ENCODE data around the gene TMCC3.
"Not testable (repeated sequence)": the region's sequence is repeated elsewhere in the genome, so short reads cannot be mapped to it uniquely, and the experiment has no call there.

Gene TMCC3

DNA sequence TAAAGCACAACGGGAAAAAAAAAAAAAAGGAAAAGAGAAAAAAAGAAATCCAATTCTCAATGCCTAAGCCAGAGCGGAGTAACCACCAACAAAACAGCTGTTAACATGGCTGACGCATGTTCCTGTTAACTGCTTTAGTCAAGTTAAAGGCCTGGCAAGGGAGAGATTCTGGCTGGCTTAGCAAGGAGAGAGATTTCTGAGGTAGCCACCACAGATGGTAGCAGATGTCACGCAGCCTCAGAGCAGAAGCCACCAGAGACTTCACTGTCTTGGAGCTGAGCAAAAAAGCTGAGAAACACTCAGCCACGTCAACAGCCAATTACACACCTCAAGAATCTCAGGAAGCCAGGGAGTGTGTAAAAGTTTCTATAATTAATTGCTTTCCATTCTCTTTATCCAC is 87.1 kb downstream of the TMCC3 start:
- DNase-seq = peak; percentile 47

DNA sequence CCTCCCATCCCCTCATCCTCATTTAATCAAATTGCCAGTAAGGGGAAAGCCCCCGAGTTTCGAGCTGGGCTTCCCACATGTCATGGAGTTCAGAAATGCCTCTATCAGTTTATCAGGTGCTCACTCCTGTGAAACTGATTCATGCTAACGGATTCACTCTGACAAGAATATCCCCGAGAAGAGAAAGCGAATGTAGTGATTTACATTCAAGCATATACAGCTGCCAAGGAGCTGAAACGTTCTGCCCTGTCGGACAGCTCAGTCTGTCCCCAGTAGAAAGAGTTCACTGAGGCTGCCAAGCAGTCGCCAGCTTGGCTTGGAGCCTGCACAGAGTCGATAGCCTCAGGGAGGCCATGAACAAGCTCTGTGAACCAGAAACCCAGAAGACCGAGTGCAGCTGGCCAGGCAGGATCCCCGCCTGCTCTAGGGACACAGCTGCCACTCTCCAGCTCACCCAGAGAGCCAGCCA is 88.4 kb downstream of the TMCC3 start:
- peak; percentile 53 for DNase-seq

DNA sequence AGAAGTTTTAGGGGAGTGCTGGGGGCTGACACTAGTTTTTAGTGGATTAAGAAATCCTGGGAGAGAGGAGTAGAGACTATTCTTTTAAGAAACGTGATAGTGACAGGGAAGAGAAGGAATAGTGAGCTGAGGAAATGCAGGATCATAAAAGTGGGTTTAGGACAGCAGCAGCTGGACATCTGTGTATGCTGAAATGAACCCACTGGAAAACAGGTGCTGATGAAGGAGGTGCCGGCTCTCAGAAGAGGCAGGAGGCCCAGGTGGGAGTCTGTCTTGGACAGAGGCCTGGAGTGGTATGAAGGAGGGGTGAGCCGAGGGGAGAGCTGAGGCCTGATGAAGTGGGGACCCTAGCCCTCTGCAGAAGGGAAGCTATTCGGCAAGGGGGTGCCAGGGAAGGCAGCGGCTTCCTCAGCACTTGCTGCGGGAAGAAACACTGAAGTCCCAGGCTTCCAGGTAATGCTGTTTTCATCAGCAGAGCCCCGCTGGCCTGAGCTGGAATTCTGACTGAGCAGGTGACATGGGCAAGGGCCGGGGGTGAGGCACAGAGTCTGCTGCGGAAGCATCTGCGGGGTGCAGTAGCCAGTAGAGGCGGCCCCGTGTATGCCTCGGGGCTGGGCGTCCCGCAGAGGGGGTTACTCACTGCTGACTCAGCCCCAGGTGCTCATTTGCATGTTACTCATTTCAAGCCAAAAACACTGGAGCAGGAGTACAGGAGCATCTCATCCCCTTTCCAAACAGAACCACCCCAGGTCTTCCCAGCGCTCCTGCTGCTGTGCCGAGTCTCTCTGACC is 89.7 kb downstream of the TMCC3 start:
- no peak for DNase-seq

DNA sequence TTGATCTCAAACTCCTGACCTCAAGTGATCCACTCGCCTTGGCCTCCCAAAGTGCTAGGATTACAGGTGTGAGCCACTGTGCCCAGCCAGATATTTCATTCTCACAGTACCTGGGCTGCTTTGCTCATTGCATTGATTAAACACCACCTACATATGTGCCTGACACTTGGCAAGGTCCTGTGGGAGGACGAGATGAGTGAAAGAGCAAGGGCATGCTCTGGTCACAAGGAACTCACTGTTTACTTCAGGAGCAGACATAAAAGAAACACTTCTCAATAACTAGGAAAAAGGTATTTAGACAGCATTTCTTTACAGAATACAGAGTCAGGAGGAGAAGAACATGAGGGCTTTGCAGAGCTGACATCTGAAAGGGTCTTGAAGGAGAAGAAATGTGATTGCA is 91.7 kb downstream of the TMCC3 start:
- no peak for DNase-seq

DNA sequence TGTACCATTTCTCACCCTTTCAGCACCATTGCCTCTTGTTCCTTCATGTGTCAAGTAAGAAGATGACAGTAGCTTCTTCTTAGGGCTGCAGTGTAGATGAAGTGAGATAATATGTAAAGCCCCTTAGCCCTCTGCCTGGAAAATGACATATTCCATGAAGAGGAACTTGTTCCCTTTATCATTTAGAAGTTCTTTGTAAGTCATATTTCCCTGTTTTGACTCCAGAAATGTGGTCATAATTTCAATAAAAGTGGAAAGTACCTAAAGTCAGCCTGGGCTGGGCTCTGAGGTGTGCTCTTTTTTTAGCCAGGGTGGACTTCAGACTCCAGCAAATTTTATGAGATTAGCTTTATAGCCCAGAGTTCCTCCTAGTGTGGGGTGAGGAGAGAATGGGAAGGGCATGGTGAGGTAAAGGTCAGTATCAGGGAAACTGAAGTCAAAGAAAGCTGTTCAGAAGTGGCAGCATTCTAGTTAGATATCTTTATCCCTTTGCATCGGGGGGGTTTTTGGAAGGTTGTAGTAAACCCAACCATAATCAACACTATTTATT is 92.5 kb downstream of the TMCC3 start:
- DNase-seq = no peak

DNA sequence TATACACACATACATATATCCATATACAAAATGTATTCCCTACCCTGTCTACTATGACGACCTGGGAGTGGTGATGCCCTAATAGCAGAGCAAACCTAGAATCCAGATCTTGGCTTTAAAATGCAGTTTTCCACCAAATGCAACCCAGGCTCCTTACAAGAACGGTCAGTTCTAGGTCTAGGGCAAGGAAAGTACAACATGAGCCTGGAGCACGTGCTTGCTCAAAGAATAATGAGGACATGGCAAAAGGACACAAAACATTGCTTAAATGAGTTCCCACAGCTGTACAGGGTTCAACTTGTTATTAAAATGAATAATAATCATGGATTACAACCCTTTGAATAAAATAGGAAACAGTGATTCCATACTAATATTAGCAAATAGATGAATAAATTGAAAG is 94.7 kb downstream of the TMCC3 start:
- no peak for DNase-seq

DNA sequence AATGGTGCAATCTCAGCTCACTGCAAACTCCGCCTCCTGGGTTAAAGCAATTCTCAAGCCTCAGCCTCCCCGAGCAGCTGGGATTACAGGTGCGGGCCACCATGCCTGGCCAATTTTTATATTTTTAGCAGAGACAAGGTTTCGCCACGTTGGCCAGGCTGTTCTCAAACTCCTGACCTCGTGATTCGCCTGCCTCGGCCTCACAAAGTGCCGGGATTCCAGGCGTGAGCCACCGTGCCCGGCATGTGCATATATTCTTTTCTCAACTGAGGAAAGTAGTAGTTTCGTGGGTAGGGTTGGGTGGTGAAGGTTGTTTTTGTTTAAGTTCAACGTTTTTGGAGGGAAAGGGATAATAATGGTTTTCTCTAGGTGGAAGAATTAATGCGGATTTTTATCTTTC is 96.5 kb downstream of the TMCC3 start:
- no peak for DNase-seq

DNA sequence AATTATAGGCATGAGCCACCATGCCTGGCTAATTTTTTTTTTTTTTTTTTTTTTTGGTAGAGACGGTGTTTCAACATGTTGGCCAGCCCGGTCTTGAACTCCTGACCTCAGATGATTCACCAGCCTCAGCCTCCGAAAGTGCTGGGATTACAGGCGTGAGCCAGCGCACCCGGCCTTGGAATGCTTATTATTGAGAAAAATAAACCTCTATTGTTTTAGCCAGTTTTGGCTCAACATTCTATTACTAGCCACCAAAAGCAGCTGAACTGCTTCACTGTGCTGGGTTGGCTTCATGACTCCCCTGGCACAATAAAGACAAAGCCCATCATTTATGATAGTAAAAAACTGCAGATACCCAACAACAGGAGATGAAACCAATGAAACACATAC is 97.2 kb downstream of the TMCC3 start:
- no peak for DNase-seq

DNA sequence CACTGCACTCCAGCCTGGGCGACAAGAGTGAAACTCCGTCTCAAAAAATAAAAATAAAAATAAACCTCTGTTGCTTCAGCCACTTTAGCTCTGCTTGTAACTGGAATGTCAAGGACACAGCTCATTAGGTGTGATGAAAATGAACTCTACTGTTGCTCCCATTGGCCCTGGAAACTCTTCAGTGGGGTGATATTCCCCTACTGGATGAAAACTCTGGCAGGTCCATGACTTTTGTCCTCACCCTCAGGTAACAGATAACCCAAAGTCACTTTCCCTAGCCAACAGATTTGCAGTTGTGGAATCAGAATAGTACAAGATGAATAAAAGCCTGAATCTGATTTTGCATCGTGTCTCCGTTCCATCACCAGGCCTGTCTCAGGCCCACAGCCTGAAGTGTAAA is 98.5 kb downstream of the TMCC3 start:
- no peak for DNase-seq

DNA sequence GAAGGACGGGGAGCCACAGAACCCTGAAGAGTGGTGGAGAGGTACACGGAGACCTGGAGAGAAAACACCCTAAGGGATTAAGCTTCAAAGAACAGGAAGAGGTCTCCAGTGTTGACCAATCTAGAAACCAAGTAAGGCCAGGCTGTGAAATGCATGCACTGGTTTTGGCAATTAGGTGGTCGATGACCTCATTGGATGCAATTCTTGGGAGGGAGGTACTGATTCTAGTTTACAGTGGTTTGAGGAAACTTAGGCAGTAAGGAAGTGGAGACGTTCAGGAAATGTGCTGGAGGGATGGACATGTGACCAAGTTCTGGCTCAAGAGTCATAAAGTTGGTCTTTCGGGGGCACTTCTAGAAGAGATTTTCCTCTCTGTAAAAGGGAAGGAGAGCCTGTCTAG is 99.4 kb downstream of the TMCC3 start:
- DNase-seq = no peak

DNA sequence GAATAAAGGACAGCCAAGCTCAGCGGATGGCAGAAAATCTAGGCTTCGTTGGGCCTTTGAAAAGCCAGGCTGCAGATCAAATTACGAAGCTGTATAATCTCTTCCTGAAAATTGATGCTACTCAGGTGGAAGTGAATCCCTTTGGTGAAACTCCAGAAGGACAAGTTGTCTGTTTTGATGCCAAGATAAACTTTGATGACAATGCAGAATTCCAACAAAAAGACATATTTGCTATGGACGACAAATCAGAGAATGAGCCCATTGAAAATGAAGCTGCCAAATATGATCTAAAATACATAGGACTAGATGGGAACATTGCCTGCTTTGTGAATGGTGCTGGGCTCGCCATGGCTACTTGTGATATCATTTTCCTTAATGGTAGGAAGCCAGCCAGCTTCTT is 101.5 kb downstream of the TMCC3 start:
- DNase-seq = not testable (repeated sequence)

DNA sequence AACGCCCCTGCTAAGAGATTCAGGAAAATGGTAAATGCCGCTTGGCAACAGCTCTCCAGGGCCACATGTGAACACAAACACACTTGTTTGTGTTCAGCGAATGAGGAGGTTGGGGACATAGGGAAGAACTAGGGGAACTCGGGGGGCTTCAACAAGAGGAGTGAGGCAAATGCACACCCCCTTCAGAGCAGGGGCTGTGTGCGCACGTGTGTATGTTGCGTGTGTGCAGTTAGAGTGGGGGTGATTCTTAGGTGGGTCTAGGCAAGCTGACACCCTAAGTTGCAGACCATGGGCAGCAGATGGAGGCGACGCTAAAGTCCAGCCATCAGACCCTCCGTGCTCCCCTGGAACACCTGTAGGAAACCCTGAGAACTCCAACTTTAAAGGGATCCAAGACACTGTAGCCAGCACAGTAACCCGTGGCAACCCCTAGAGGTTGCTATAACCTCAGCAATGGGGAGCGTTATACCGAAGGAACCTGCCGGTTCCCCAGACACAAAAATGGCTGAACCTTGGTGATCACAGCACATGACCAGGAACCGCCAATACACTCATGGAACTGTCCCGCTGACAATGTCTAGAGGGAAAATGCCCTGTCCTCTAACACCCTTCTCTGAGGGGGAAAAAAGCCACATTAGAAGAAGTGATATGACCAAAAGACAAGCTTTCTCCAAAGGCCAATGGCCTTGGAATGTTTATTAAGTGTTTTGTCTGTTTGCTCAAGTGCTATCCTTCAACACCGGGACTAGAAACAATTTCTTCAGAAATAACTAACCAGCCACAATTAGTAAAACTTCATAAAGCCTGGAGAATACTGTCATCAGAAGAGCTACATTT is 104.2 kb downstream of the TMCC3 start:
- peak; percentile 49 for DNase-seq

DNA sequence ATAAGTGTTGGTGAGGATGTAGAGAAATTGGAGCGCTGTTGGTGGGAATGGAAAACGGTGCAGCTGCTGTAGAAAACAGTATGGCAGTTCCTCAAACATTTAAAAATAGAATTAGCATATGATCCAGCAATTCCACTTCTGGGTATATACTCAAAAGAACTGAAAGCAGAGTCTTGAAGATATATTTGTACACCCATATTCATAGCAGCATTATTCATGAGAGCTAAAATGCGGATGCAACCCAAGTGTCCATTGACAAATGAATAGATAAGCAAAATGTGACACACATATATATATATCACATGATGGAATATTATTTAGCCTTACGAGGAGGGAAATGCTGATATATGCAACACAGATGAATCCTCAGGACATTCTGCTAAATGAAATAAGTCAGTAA is 106.0 kb downstream of the TMCC3 start:
- DNase-seq = no peak

DNA sequence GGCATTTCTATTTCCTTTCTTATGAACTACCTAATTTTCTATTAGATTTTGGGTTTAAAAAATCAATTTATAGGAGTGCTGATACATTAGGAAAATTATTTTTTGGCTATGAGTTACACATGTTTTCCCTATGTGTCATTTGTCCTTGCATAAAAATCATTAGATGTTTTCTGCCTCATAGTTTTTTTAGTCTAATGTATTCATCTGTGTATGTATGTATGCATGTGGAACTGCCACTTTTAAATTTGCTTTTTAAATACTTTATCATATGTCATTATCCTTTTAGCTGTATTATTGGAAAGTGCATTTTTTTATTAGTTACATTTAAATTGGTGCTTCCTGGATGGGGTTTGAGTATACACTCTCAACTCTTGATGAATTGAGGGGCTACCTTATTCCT is 112.0 kb downstream of the TMCC3 start:
- DNase-seq = no peak

DNA sequence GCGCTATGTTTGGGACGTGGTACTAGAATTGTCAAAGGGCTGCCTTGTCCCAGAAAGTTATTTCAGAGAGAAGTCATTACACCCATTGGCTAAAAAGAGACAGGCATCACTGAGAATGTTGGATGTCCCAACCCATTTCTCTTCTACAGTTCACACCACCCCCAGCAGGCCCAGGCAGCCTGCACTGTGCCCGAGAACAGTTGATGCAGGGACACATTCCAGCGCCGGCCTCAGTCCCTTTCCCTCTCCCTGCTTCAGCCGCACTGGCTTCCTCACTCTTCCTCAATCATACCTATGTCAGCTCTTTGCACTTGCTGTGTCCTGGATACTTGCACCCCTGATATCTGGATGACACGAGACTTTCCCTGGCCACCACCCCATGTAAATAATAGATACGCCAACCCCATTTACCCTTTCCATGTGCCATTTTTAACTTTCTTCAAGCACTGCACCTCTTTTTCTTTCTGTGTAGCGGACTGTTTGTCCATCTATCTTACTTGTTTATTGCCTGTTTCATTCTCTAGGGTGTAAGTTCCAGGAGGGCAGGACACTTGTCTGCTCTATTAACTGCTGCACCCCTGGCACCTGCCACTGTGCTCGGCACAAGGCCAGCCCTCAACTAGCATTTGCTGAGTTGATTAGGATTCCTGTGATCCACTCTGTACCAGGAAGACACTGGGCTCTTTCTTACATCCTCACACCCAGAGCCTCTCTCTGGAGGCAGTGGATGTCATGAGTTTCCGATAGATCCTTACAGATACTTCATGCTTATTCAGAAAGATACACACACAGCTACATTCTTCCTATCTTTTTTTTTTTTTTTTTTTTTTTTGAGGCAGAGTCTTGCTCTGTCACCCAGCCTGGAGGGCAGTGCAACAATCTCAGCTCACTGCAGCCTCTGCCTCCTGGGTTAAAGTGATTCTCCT is 114.1 kb downstream of the TMCC3 start:
- DNase-seq = no peak

DNA sequence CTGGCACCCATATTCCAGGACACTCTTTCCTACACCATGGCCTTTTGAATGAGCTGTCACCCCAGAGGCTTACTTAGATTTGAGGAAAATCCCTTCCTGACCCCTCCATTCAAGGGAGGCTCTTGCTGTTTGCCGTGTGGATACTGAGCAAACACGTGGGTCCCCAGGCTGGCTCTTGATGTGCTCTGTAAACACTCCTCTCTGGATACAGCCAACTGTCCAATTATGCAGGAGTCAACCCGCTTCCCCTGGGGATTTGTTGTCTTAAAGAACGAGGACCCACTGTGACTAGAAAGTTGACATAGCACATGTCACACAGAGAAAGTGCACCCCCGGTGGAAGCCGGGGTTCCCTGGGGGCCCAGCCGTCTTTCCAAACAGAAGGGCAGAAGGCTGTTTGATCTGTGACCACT is 114.8 kb downstream of the TMCC3 start:
- no peak for DNase-seq

DNA sequence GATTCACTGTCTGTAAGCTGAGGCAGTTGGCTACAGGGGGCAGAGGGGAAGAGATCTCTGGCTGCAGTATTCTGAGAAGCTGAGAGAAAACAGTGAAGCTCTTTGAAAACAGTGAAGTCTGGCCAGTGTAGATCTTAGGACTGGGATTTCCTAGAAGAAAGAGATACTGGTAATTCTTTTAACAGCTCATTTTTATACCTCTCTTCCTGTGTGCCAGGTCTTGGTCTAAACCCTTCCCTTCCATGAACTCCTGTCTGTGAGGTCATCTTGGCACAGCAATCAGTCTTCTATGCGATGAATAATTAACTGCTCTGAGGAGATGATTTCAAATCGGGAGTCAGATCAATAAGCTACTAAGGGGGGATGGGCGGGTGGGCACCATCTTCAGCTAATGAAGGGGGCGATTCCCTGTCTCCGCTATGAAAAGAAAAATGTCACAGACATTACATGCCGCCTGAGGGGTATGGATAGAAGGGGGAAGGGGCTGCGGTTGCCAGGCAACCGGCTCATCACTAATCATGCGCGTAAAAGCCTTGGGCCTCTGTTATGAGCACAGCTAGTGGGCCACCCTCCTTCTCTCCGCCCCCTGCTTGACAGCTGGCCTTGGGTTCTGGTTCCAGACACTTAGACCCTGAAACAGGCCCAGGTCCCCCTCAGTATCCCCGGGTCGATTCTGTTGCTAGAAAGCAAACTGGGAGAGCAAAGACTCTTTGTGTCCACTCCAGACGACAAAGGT is 115.4 kb downstream of the TMCC3 start:
- no peak for DNase-seq

DNA sequence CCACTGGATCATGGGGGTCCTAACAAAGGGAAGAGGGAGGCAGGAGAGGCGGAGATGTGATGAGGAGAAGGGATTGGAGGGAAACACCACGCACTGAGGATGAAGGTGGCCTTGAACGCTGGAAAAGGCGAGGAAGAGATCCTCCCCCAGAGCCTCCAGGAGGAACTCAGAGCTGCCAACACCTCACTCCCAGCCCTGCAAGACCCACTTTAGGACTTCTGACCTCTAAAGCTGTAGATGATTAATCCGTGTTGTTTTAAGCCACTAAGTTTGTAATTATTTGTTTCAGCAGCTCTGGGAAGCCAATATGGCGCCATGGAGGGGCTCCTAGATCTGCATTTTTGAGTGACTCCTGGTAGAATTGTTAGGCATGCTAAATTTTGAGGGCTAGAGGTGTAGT is 116.1 kb downstream of the TMCC3 start:
- no peak for DNase-seq

DNA sequence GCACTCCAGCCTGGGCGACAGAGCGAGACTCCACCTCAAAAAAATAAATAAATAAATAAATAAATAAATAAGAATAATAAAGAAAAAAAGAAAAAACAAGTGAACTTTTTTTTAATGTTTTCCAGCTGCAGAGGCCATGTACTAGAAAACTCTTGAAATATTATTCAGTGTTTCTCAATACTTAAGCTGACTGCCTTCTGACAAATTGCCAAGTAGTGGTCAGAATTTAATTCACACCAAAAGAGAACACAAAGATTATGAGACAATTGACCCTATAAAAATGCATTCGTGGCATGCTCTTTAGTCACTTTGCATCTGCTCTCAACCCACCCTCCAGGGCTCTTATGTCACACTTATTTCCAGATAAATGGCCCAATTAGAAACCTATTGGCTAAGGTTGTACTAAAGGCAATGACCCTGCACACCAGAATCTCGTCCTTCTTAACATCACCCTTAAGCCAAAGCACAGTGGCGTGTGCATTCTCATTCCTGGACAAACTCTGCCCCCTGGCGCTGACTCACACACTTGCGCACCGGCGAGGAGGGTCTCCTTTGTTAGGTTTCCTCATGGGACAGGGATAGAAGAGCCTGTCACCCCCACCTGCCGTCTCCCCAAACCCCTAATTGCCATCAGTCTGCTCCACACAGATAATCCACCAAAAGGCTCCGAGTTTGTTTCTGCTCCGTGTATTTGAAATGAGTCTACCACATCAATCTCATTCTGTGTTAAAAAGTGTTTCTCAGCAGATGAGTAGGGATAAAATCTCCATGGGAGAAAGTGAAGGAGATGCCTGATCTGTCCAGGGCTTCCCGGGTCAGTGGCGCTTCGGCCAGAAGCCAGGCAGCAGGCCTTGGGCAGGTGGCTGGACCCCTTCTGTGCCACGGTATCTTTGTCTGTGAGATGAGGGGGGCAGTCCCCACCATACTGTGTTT is 117.6 kb downstream of the TMCC3 start:
- DNase-seq = peak; percentile 64

DNA sequence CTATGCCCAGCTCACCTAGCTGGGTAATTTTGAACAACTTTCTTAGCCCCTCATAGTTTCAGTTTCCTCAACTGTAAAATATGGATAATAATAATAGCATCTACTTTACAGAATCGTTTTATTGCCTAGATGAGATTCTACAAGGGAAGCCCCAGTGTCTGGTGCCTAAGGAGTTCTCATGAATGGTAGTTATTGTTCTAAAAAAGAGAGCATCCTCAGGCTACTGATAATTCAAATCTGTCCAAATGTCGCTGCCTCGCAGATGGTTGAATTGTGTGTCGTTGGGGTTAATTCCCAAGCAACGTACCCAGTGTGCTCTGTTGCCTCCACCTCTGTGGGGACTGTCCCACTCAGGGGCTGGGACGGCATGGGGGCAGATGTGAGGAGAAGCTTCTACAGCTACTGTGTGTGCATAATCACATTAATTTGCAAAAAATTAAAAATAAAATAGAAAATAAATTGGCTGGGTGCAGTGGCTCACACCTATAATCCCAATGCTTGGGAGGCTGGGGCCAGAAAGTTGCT is 119.1 kb downstream of the TMCC3 start:
- DNase-seq = no peak

DNA sequence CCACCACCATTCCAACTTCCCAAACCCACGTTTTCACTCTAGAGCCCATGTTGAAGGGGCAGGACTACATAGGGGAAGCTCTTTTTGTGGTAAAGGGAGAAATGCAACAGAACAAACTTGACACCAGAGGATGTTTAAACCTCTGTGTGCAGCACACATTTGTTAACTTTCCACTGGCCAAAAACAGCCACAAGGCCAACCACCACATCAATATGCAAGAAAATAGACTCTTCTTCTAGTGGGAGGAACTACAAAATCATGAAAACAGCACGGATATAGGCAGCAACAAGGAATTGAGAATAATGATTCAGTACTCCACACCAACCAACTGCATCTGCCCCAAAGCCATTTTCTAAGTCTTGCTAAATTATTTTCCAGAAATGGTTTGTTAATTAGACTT is 124.4 kb downstream of the TMCC3 start:
- DNase-seq = no peak
